Measurements from ENCODE around the gene NCAM1.
A peak's percentile ranks its signal among the peaks of the same experiment; 100 is the strongest.

NCAM1 gene

DNA sequence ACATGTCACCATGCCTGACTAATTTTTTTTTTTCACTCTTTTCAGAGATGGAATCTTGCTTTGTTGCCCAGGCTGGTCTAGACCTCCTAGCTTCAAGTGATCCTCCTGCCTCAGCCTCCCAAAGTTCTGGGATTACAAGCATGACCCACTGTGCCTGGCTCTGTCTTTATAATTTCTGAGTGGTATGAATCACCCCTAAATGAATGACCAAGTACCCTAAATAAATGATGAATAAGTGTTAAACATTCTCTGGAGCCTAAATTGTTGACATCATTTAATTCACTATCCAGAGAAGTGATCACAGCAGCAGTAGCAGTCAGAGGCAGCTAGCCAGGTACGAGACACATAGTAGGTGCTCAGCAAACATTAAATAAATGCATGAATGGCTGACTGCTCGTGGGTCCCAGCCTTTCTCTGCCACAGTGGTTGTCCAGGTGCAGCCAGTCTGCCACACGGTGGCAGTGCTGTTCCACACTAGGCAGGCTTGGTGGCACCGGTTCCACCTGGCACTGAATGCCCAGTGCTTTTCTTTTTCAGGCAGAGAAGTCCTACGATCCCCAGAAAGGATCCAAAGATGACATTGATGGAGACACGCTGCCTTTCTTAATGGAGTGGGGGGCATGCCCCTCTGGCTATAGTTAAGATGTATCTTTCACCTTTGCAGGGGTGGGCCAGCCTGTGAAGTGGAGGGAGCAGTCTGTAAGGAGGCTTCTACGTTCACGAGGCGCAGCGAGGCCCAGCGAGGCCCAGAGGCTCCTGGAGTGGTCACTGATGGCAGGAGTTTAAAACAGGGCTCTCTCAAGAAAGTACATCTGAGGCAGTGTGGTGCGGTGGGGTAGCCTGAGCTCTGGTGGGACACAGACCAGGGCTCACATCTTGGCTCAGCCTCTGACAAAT, 344.5 kb downstream of the NCAM1 start:
- no peak overlapping the region for H3K27ac ChIP-seq
- no peaks in the 10 kb centered on the region for H3K4me1 ChIP-seq
- H3K4me3 ChIP-seq (ENCODE audit: low read depth, low read length): no peak overlapping the region
- H3K4me2 ChIP-seq (ENCODE audit: low read length): no peak overlapping the region
- H3K27me3 ChIP-seq (ENCODE audit: control insufficient read depth, insufficient read depth, low read length): no peaks in the 10 kb centered on the region
- H3K9ac ChIP-seq: no peak overlapping the region
- TF ChIP-seq, protein P1, sequence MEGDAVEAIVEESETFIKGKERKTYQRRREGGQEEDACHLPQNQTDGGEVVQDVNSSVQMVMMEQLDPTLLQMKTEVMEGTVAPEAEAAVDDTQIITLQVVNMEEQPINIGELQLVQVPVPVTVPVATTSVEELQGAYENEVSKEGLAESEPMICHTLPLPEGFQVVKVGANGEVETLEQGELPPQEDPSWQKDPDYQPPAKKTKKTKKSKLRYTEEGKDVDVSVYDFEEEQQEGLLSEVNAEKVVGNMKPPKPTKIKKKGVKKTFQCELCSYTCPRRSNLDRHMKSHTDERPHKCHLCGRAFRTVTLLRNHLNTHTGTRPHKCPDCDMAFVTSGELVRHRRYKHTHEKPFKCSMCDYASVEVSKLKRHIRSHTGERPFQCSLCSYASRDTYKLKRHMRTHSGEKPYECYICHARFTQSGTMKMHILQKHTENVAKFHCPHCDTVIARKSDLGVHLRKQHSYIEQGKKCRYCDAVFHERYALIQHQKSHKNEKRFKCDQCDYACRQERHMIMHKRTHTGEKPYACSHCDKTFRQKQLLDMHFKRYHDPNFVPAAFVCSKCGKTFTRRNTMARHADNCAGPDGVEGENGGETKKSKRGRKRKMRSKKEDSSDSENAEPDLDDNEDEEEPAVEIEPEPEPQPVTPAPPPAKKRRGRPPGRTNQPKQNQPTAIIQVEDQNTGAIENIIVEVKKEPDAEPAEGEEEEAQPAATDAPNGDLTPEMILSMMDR (IDR thresholded peaks at IDR 0.05): peak; percentile 80
- no peak overlapping the region for H2AFZ ChIP-seq
- H3K79me2 ChIP-seq: no peaks in the 10 kb centered on the region
- no peaks in the 10 kb centered on the region for H3K9me3 ChIP-seq (ENCODE audit: control insufficient read depth, low read length)
- H3K36me3 ChIP-seq (ENCODE audit: control insufficient read depth, insufficient read depth, low read length): no peaks in the 10 kb centered on the region

DNA sequence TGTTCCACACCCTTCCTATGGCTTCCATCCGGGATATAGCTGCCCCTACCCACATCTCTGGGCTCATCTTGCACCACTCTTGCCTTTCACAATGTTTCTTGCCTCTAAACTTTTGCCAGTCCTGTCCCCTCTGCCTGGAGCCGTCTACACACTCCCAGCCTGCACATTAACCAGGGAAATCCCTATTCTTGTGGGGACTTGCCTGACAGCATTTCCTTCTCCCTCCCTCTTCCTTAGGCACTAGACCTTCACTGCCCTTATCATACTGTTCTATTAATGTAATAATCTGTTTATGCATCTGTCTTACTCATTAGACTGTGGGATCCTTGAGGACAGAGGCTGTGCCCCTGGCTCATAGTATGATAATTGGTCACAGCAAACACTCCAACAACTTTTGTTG, 347.4 kb downstream of the NCAM1 start:
- Histone ChIP-seq H3K27ac (no peak overlapping the region), H3K4me1 (no peaks in the 10 kb centered on the region), H3K9ac (no peak overlapping the region), H3K27me3 (ENCODE audit: control insufficient read depth, insufficient read depth, low read length) (no peaks in the 10 kb centered on the region), H3K9me3 (ENCODE audit: control insufficient read depth, low read length) (no peaks in the 10 kb centered on the region), H3K4me2 (ENCODE audit: low read length) (no peak overlapping the region), H3K4me3 (ENCODE audit: low read depth, low read length) (no peak overlapping the region), H3K36me3 (ENCODE audit: control insufficient read depth, insufficient read depth, low read length) (no peaks in the 10 kb centered on the region), H2AFZ (no peak overlapping the region), H3K79me2 (no peaks in the 10 kb centered on the region)
- TF ChIP-seq, protein P1 (IDR thresholded peaks at IDR 0.05): no peak

DNA sequence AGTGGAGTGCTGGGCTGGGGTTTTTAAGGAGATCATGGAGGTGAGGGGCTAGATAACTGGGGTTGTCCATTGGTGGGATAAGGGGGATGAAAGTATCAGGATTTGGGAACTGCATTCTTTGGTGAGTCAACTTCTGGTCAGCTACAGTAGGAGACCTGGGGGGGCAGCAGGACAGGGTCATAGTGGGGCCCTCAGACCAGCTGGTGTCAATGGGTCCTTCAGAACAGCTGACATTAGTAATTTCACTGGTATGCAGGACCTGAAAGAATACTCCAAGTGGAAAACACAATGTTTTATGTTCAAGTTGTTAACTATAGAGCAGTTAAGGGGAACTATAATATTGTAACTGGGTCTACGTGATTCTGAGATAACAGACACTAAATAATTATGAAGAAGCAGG, 350.3 kb downstream of the NCAM1 start:
- no peaks in the 10 kb centered on the region for H3K27me3 ChIP-seq (ENCODE audit: control insufficient read depth, insufficient read depth, low read length)
- H3K4me3 ChIP-seq (ENCODE audit: low read depth, low read length): no peak overlapping the region
- no peaks in the 10 kb centered on the region for H3K9me3 ChIP-seq (ENCODE audit: control insufficient read depth, low read length)
- no peak overlapping the region for H3K27ac ChIP-seq
- H3K79me2 ChIP-seq: no peaks in the 10 kb centered on the region
- H3K36me3 ChIP-seq (ENCODE audit: control insufficient read depth, insufficient read depth, low read length): no peaks in the 10 kb centered on the region
- H3K9ac ChIP-seq: no peak overlapping the region
- TF ChIP-seq, protein P1 (IDR thresholded peaks at IDR 0.05): no peak
- peaks cover 3% of the 10 kb centered on the region for H3K4me1 ChIP-seq
- no peak overlapping the region for H2AFZ ChIP-seq
- no peak overlapping the region for H3K4me2 ChIP-seq (ENCODE audit: low read length)

DNA sequence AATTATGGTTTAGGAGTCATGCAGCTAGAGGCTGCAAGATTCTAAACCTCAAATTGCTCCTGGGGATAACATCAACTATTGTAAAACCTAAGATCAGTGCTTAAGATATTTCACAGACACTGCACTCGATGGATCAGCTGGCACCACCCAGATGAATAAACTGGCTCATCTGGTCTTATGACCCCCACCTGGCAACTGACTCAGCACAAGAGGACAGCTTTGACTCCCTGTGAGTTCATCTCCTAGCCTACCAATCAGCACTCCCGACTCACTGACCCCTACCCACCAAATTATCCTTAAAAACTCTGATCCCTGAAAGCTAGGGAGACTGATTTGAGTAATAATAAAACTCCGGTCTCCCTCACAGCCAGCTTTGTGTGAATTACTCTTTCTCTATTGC, 352.4 kb downstream of the NCAM1 start:
- Histone ChIP-seq H2AFZ (no peak overlapping the region), H3K27ac (no peak overlapping the region), H3K4me1 (peaks cover 17% of the 10 kb centered on the region), H3K4me3 (ENCODE audit: low read depth, low read length) (no peak overlapping the region), H3K79me2 (no peaks in the 10 kb centered on the region), H3K4me2 (ENCODE audit: low read length) (peak overlapping the region; percentile 63), H3K9ac (no peak overlapping the region), H3K36me3 (ENCODE audit: control insufficient read depth, insufficient read depth, low read length) (no peaks in the 10 kb centered on the region), H3K27me3 (ENCODE audit: control insufficient read depth, insufficient read depth, low read length) (no peaks in the 10 kb centered on the region), H3K9me3 (ENCODE audit: control insufficient read depth, low read length) (no peaks in the 10 kb centered on the region)
- TF ChIP-seq, protein P1 (IDR thresholded peaks at IDR 0.05): no peak

DNA sequence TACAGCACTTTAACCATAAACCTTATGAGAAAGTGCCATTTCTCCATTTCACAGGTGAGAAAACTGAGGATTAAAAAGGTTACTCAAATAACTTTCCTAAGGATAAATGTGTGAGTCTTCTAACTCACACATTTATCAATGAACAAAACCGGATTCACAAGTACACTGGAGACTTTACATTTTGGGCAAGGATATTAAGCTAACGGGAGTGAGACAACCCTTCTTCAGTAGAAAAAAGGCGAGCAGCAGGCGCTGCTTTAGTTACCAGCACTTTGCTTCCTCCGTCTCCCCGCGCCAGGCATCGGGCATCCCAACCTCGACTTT, 352.8 kb downstream of the NCAM1 start:
- peak overlapping the region; percentile 70 for H3K27ac ChIP-seq

More for the DNA sequence above, 352.8 kb downstream of the NCAM1 start:
- TF ChIP-seq, protein P1 (IDR thresholded peaks at IDR 0.05): no peak
- Histone ChIP-seq H2AFZ (peak overlapping the region; percentile 86), H3K79me2 (no peaks in the 10 kb centered on the region), H3K4me3 (ENCODE audit: low read depth, low read length) (peak overlapping the region; percentile 78), H3K9ac (no peak overlapping the region), H3K4me1 (peaks cover 18% of the 10 kb centered on the region), H3K27me3 (ENCODE audit: control insufficient read depth, insufficient read depth, low read length) (no peaks in the 10 kb centered on the region), H3K9me3 (ENCODE audit: control insufficient read depth, low read length) (no peaks in the 10 kb centered on the region), H3K36me3 (ENCODE audit: control insufficient read depth, insufficient read depth, low read length) (no peaks in the 10 kb centered on the region), H3K4me2 (ENCODE audit: low read length) (peak overlapping the region; percentile 63)
